ENCODE data around the gene ENTPD1.
A peak's percentile ranks its signal among the peaks of the same experiment; 100 is the strongest.

Gene ENTPD1

GRCh38 chr10:95818668-95819067, 62.7 kb downstream of the ENTPD1 start:
- no peak overlapping the region for H3K4me3 ChIP-seq (ENCODE audit: control insufficient read depth, low read depth, low read length)
- TF ChIP-seq, protein P1, sequence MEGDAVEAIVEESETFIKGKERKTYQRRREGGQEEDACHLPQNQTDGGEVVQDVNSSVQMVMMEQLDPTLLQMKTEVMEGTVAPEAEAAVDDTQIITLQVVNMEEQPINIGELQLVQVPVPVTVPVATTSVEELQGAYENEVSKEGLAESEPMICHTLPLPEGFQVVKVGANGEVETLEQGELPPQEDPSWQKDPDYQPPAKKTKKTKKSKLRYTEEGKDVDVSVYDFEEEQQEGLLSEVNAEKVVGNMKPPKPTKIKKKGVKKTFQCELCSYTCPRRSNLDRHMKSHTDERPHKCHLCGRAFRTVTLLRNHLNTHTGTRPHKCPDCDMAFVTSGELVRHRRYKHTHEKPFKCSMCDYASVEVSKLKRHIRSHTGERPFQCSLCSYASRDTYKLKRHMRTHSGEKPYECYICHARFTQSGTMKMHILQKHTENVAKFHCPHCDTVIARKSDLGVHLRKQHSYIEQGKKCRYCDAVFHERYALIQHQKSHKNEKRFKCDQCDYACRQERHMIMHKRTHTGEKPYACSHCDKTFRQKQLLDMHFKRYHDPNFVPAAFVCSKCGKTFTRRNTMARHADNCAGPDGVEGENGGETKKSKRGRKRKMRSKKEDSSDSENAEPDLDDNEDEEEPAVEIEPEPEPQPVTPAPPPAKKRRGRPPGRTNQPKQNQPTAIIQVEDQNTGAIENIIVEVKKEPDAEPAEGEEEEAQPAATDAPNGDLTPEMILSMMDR (conservative IDR thresholded peaks at IDR 0.05; ENCODE audit: control insufficient read depth, insufficient read depth, low read depth, low read length), result no peak
- DNase-seq (ENCODE audit: low read depth), result peak; percentile 71

DNA sequence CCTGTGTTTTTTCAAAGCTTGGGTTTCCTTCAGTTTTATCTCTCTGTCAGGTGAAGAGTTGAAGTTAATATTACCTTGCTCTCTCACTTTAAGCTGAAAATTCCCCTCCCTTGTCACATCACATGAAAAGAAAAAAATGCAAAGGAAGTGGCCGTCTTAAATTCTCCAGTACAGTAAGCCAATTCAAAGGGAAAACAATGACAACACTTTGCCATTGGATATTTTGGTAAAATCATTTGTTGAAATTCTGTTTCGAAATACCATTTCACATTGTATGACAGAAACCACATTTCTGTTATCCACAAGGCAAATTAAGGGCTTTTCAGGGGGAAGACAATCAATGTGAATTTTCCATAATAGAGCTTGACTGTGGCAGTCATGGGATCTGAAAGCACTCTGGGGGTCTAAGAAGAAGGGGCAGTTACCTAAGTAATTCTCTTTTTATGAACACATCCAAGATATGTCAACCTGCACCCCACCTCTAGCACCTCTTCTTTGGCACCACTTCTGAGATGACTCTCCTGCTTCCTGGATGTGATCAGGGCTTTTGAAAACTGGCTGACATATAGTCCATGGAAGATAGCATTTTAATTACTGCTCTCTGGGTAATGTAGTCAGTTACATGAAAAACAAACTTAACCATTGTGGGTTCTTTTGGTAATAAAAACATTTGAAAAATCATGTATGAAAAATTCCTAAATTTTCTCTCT, 63.8 kb downstream of the ENTPD1 start:
- DNase-seq (ENCODE audit: low read depth), result no peak
- H3K4me3 ChIP-seq (ENCODE audit: control insufficient read depth, low read depth, low read length), result no peak overlapping the region
- TF ChIP-seq, protein P1 (conservative IDR thresholded peaks at IDR 0.05; ENCODE audit: control insufficient read depth, insufficient read depth, low read depth, low read length), result no peak

DNA sequence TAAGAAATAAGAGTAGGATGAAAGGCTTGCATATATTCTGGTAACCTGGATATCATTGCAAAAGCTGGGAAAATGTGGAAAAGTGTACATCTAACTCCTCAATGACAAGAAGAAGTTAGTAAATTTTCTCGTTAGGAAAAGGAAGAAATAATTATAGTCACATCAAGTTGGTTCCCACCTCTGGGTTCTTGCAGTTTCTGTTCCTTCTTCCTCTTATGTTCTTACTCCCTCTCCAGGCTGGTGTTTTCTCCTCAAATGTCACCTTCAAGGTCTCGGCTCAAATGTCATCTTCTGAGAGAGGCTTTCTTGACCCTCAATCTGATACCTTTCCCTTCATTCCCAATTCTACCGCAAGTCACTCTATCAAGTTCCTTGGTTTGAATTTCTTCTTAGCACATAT, 64.4 kb downstream of the ENTPD1 start:
- H3K4me3 ChIP-seq (ENCODE audit: control insufficient read depth, low read depth, low read length), result no peak overlapping the region
- TF ChIP-seq, protein P1 (conservative IDR thresholded peaks at IDR 0.05; ENCODE audit: control insufficient read depth, insufficient read depth, low read depth, low read length), result no peak

DNA sequence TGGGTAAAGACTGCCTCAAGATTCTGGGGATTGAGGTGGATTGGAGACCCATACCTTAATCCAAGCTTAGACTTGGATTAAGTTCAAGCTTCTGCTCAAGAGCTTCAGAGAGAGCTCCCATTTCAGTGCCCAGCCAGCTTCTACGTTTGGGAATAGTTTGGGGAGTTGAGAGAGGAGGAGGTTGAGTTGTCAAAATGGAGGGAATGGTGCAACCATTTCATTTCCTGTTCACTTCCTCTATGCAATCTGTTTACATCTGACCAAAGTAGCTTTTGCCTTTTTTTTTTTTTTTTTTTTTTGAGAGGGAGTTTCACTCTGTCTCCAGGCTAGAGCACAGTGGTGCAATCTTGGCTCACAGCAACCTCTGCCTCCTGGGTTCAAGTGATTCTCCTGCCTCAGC, 65.8 kb downstream of the ENTPD1 start:
- TF ChIP-seq, protein P1 (conservative IDR thresholded peaks at IDR 0.05; ENCODE audit: control insufficient read depth, insufficient read depth, low read depth, low read length), result no peak
- H3K4me3 ChIP-seq (ENCODE audit: control insufficient read depth, low read depth, low read length), result no peak overlapping the region
- no peak for DNase-seq (ENCODE audit: low read depth)

More for the DNA sequence above, 64.4 kb downstream of the ENTPD1 start:
- no peak for DNase-seq (ENCODE audit: low read depth)

DNA sequence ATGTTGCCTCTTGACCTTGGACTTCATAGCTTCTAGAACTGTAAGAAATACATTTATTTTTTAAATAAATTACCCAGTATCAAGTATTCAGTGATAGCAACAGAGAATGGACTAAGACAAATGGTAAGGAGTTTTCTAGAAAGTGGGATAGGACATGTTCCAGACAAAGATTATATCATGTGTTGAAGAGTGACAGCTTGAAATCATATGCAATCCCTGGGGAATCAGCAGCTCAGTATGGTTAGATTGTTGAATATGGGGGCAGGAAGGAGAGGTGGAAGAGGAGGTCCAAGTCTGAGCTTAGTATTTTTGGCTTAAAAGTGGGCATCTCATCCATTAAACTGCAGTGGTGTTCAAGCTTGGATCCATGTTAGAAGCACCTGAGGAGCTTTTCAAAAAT, 74.1 kb downstream of the ENTPD1 start:
- TF ChIP-seq, protein P1 (conservative IDR thresholded peaks at IDR 0.05; ENCODE audit: control insufficient read depth, insufficient read depth, low read depth, low read length), result no peak
- H3K4me3 ChIP-seq (ENCODE audit: control insufficient read depth, low read depth, low read length), result no peak overlapping the region
- no peak for DNase-seq (ENCODE audit: low read depth)

- TF ChIP-seq, protein P1 (conservative IDR thresholded peaks at IDR 0.05; ENCODE audit: control insufficient read depth, insufficient read depth, low read depth, low read length), result no peak
- no peak overlapping the region for H3K4me3 ChIP-seq (ENCODE audit: control insufficient read depth, low read depth, low read length)
- DNase-seq (ENCODE audit: low read depth), result no peak
Measured at GRCh38 chr10:95831076-95831475, 75.1 kb downstream of the ENTPD1 start.
